HCT116 (cell line): Measurements from ENCODE around the gene UNC45A. TPM values are rescaled to one million over a fixed set of nuclear protein-coding genes. Genes with fewer than 3 reads are reported as not detected.

Experiments used
- ATAC-seq: fragments of 200-7000 bp; cut with Tn5 transposase; 2 replicates; pipeline ENCODE4 v1.9.1; 2020; ENCODE audit warnings: mild to moderate bottlenecking, moderate library complexity
- BruUV-seq: library from RNA; stranded (reverse); fragments of 400-500 nt; replicated peaks from 2 replicates; lab custom pipeline; 2021; lab: Mats Ljungman, UMichigan
- CTCF ChIA-PET: fragments of 300-600 bp; sonication (Branson Sonifier 250); formaldehyde crosslinking; loops from one replicate; lab custom pipeline; 2021; ENCODE audit warnings: antibody characterized with exemption; lab: Charles Lee
- POLR2A ChIA-PET: fragments of 300-600, 350-600 bp; sonication (Branson Sonifier 250); formaldehyde crosslinking; loops from one replicate; lab custom pipeline; 2021; ENCODE audit warnings: antibody characterized with exemption; lab: Charles Lee
- RAD21 ChIA-PET, 2 experiments: fragments of 300-600 bp; sonication (Branson Sonifier 250); formaldehyde crosslinking; loops; one replicate each; lab custom pipeline; 2023; ENCODE audit warnings: low total read pairs in 2 of 2; ENCODE audit not compliant: uncharacterized antibody in 2 of 2, unreplicated experiment in 2 of 2, low non-redundant PET in 1 of 2; lab: Charles Lee
- DNase-seq: peaks from one replicate; pipeline ENCODE4 v3.0.0-alpha.2; 2010; ENCODE audit warnings: low read depth, low spot score
- H2AFZ ChIP-seq: fragments of 200-600 bp; shearing (Covaris generic), sonication (generic); 2 replicates; pipeline ENCODE4 v1.6.1; 2017; ENCODE audit warnings: low read depth, mixed run types, mixed read lengths, antibody characterized with exemption, low read length; ENCODE audit not compliant: poor library complexity, severe bottlenecking
- H3K27ac ChIP-seq: 2 replicates; pipeline ENCODE4 v1.5.1; 2012; ENCODE audit warnings: low read depth, low read length
- H3K27me3 ChIP-seq: fragments of 200-600 bp; sonication (generic); 2 replicates; pipeline ENCODE4 v1.6.1; 2016; ENCODE audit warnings: mixed run types, low read length, mixed read lengths; ENCODE audit not compliant: insufficient read depth
- H3K36me3 ChIP-seq, 2 experiments: fragments of 200-500 bp in 1 of 2; fragments of 200-600 bp in 1 of 2; sonication (Bioruptor generic) in 1 of 2; sonication (generic) in 1 of 2; 2 replicates each; pipeline versions ENCODE4 v1.5.1 to v1.6.1; 2014 to 2016; ENCODE audit warnings: low read length in 2 of 2, inconsistent platforms in 1 of 2, mixed read lengths in 1 of 2, mixed run types in 1 of 2; ENCODE audit not compliant: insufficient read depth in 2 of 2, control insufficient read depth in 1 of 2
- H3K4me1 ChIP-seq, 2 experiments: fragments of 200-600 bp in 1 of 2; sonication (generic) in 1 of 2; 2 replicates each; pipeline versions ENCODE4 v1.5.1 to v1.6.1; 2012 to 2017; ENCODE audit warnings: low read length in 2 of 2, inconsistent platforms in 1 of 2, mild to moderate bottlenecking in 1 of 2, mixed read lengths in 1 of 2, mixed run types in 1 of 2, moderate library complexity in 1 of 2; ENCODE audit not compliant: insufficient read depth in 2 of 2, control insufficient read depth in 1 of 2
- H3K4me2 ChIP-seq: fragments of 200-600 bp; sonication (generic); 2 replicates; pipeline ENCODE4 v1.6.1; 2017; ENCODE audit warnings: mixed run types, low read length, mixed read lengths
- H3K4me3 ChIP-seq, 2 experiments: fragments of 200-600 bp in 1 of 2; sonication (generic) in 1 of 2; replicated peaks in 1 of 2; 2 replicates each; pipeline ENCODE4 v1.5.1; 2011 to 2016; ENCODE audit warnings: low read length in 2 of 2, control low read depth in 1 of 2, low read depth in 1 of 2, mild to moderate bottlenecking in 1 of 2, mixed read lengths in 1 of 2, mixed run types in 1 of 2
- H3K79me2 ChIP-seq: fragments of 200-600 bp; sonication (generic); 2 replicates; pipeline ENCODE4 v1.6.1; 2017; ENCODE audit warnings: mild to moderate bottlenecking, mixed run types, low read length, moderate library complexity, mixed read lengths; ENCODE audit not compliant: insufficient read depth
- H3K9ac ChIP-seq: fragments of 200-600 bp; sonication (generic); 2 replicates; pipeline ENCODE4 v1.6.1; 2016; ENCODE audit warnings: low read length, mixed read lengths
- H3K9me2 ChIP-seq: fragments of 200-600 bp; sonication (generic), shearing (Covaris generic); 2 replicates; pipeline ENCODE4 v1.6.1; 2017; ENCODE audit warnings: mixed run types, mild to moderate bottlenecking, moderate library complexity; ENCODE audit not compliant: insufficient read depth
- H3K9me3 ChIP-seq, 2 experiments: fragments of 200-500 bp in 1 of 2; fragments of 200-600 bp in 1 of 2; sonication (Bioruptor generic) in 1 of 2; sonication (generic) in 1 of 2; 2 replicates each; pipeline ENCODE4 v1.6.1; 2014 to 2017; ENCODE audit warnings: low read length in 2 of 2, mixed read lengths in 2 of 2, inconsistent platforms in 1 of 2, low read depth in 1 of 2, mild to moderate bottlenecking in 1 of 2, mixed run types in 1 of 2, moderate library complexity in 1 of 2; ENCODE audit not compliant: control insufficient read depth in 1 of 2, insufficient read depth in 1 of 2
- H4K20me1 ChIP-seq: fragments of 200-600 bp; sonication (generic), shearing (Covaris generic); 2 replicates; pipeline ENCODE4 v1.6.1; 2017; ENCODE audit warnings: mixed run types, mild to moderate bottlenecking, moderate library complexity; ENCODE audit not compliant: insufficient read depth
- CBX3 ChIP-seq: IDR thresholded peaks from 2 replicates; pipeline ENCODE4 v1.6.1; 2012; ENCODE audit warnings: low read depth
- CTCF ChIP-seq, 3 experiments: fragments of 200-600 bp in 1 of 3; sonication (generic) in 1 of 3; IDR thresholded peaks in 2 of 3; conservative IDR thresholded peaks in 1 of 3; 2 replicates each; pipeline ENCODE4 v1.5.1; 2012 to 2017; ENCODE audit warnings: low read depth in 2 of 3, low read length in 2 of 3, antibody characterized with exemption in 1 of 3, borderline replicate concordance in 1 of 3, control low read depth in 1 of 3, mild to moderate bottlenecking in 1 of 3, mixed read lengths in 1 of 3, mixed run types in 1 of 3, moderate library complexity in 1 of 3; ENCODE audit not compliant: insufficient read depth in 1 of 3
- POLR2A ChIP-seq: IDR thresholded peaks from 2 replicates; pipeline ENCODE4 v1.7.0; 2011; ENCODE audit warnings: borderline replicate concordance; ENCODE audit not compliant: insufficient read depth, insufficient read length; ENCODE audit errors: extremely low read depth
- RAD21 ChIP-seq: IDR thresholded peaks from 2 replicates; pipeline ENCODE4 v1.6.1; 2012; ENCODE audit warnings: low read depth, mild to moderate bottlenecking
- TCF7L2 ChIP-seq: IDR thresholded peaks from 2 replicates; pipeline ENCODE4 v1.7.0; 2011; ENCODE audit warnings: borderline replicate concordance, inconsistent platforms; ENCODE audit not compliant: insufficient read depth, insufficient read length; ENCODE audit errors: extremely low read depth
- YY1 ChIP-seq: IDR thresholded peaks from 2 replicates; pipeline ENCODE4 v1.6.1; 2011; ENCODE audit warnings: low read length, low read depth, moderate library complexity, mild to moderate bottlenecking; ENCODE audit not compliant: insufficient replicate concordance; ENCODE audit errors: extremely low read depth
- ZNF274 ChIP-seq: fragments of 200-500 bp; sonication (Bioruptor generic); IDR thresholded peaks from 2 replicates; pipeline ENCODE4 v1.6.1; 2014; ENCODE audit warnings: mild to moderate bottlenecking, low read depth, low read length, inconsistent platforms
- intact Hi-C: fragments of 100-400 bp; cut with micrococcal nuclease; formaldehyde crosslinking; loops from 2 replicates; pipeline ENCODE4 v1.10.0; 2022
- total RNA-seq: library from RNA; stranded (reverse); gene quantifications from one replicate; pipeline ENCODE4 v1.2.1, GENCODE V29; 2021; ENCODE audit not compliant: unreplicated experiment

UNC45A gene
- total RNA-seq, 1 experiment from 2014 or later, result 95.4 TPM

GRCh38 chr15:90915808-90916440, 19.2 kb upstream of the UNC45A start:
- DNase-seq (no peak), ATAC-seq (no peak)
- POLR2A ChIA-PET, result no interaction called here
- TF ChIP-seq CBX3, result no peak
- no peak for TF ChIP-seq POLR2A
- no peak for TF ChIP-seq CTCF (IDR thresholded peaks at IDR 0.05 in 2 of 3, conservative IDR thresholded peaks at IDR 0.05 in 1 of 3; ENCODE audit: borderline replicate concordance in 1 of 3, insufficient read depth in 1 of 3, low read depth in 2 of 3, low read length in 2 of 3)
- no peak for TF ChIP-seq YY1
- no peak for TF ChIP-seq TCF7L2
- TF ChIP-seq RAD21, result no peak
- no peak for TF ChIP-seq ZNF274
- no peaks in the 10 kb centered on the region for H3K9me2 ChIP-seq
- no peaks in the 10 kb centered on the region for H3K9me3 ChIP-seq
- peaks cover 2 to 4% of the 10 kb centered on the region in 2 experiments; a peak in 3 of 4 replicates for H3K36me3 ChIP-seq
- H3K4me2 ChIP-seq, result no peak overlapping the region
- RAD21 ChIA-PET, result no interaction called here
- H2AFZ ChIP-seq, result no peak overlapping the region
- no peaks in the 10 kb centered on the region for H4K20me1 ChIP-seq
- no peaks in the 10 kb centered on the region for H3K27me3 ChIP-seq
- CTCF ChIA-PET, result no interaction called here
- H3K4me3 ChIP-seq, result no peak overlapping the region
- no peaks in the 10 kb centered on the region for H3K79me2 ChIP-seq
- no peak overlapping the region for H3K27ac ChIP-seq
- no peak overlapping the region for H3K9ac ChIP-seq
- H3K4me1 ChIP-seq, result no peaks in the 10 kb centered on the region
- no TSS peak for BruUV-seq
- intact Hi-C loops, result no loop called here
